SK-N-SH (cell line): ENCODE results near the gene GPR143. TPM values are rescaled to one million over a fixed set of nuclear protein-coding genes. Genes with fewer than 3 reads are reported as not detected.

ENCODE experiments used
- CTCF ChIA-PET: fragments of 300-600, 350-600 bp; formaldehyde crosslinking; extraction: SDS; loops from one replicate; lab custom pipeline; 2021; lab: Yijun Ruan, JAX
- POLR2A ChIA-PET: fragments of 350-600 bp; sonication (Branson Sonifier 250); formaldehyde crosslinking; extraction: SDS; loops from one replicate; lab custom pipeline; 2020; ENCODE audit warnings: antibody characterized with exemption, inconsistent platforms; lab: Yijun Ruan, JAX
- DNase-seq: peaks from one replicate; pipeline ENCODE4 v3.0.0; 2012
- H2AFZ ChIP-seq: fragments of 200-600 bp; sonication (generic); 2 replicates; pipeline ENCODE4 v1.8.1; 2016; ENCODE audit warnings: antibody characterized with exemption, mild to moderate bottlenecking, low read depth
- H3F3A ChIP-seq: fragments of 200-600 bp; sonication (generic); replicated peaks from 2 replicates; pipeline ENCODE3; 2016; ENCODE audit warnings: antibody characterized with exemption, mild to moderate bottlenecking; ENCODE audit not compliant: insufficient read depth
- H3K27ac ChIP-seq, 2 experiments: fragments of 200-500 bp in 1 of 2; fragments of 200-600 bp in 1 of 2; sonication (Bioruptor generic) in 1 of 2; sonication (generic), shearing (Covaris generic) in 1 of 2; 2 replicates each; pipeline versions ENCODE4 v1.5.1 to v1.6.1; 2014 to 2016; ENCODE audit warnings: low read depth in 2 of 2, inconsistent platforms in 1 of 2, low read length in 1 of 2, mild to moderate bottlenecking in 1 of 2, mixed read lengths in 1 of 2
- H3K27me3 ChIP-seq: fragments of 200-600 bp; sonication (generic), shearing (Covaris generic); 2 replicates; pipeline ENCODE4 v1.6.1; 2016; ENCODE audit warnings: mixed run types; ENCODE audit not compliant: insufficient read depth
- H3K36me3 ChIP-seq, 2 experiments: fragments of 200-500 bp in 1 of 2; fragments of 200-600 bp in 1 of 2; sonication (Bioruptor generic) in 1 of 2; sonication (generic) in 1 of 2; replicated peaks in 1 of 2; 2 replicates each; pipeline versions ENCODE3 to v1.5.1; 2014 to 2016; ENCODE audit warnings: low read length in 1 of 2, mild to moderate bottlenecking in 1 of 2; ENCODE audit not compliant: insufficient read depth in 2 of 2, control insufficient read depth in 1 of 2
- H3K4me1 ChIP-seq, 2 experiments: fragments of 200-500 bp in 1 of 2; fragments of 200-600 bp in 1 of 2; sonication (Bioruptor generic) in 1 of 2; sonication (generic), shearing (Covaris generic) in 1 of 2; 2 replicates each; pipeline versions ENCODE4 v1.5.1 to v1.6.1; 2014 to 2016; ENCODE audit warnings: low read depth in 1 of 2, low read length in 1 of 2, mixed run types in 1 of 2; ENCODE audit not compliant: insufficient read depth in 2 of 2, control insufficient read depth in 1 of 2
- H3K4me2 ChIP-seq: fragments of 200-600 bp; sonication (generic), shearing (Covaris generic); 2 replicates; pipeline ENCODE4 v1.6.1; 2017; ENCODE audit warnings: mixed run types
- H3K4me3 ChIP-seq, 2 experiments: fragments of 200-500 bp in 1 of 2; fragments of 200-600 bp in 1 of 2; sonication (Bioruptor generic) in 1 of 2; sonication (generic), shearing (Covaris generic) in 1 of 2; 2 replicates each; pipeline versions ENCODE4 v1.5.1 to v1.8.1; 2014 to 2016; ENCODE audit warnings: low read depth in 2 of 2, inconsistent platforms in 1 of 2, low read length in 1 of 2, mild to moderate bottlenecking in 1 of 2, mixed read lengths in 1 of 2, moderate library complexity in 1 of 2
- H3K79me2 ChIP-seq: fragments of 200-600 bp; sonication (generic); 2 replicates; pipeline ENCODE4 v1.8.1; 2017; ENCODE audit warnings: mild to moderate bottlenecking; ENCODE audit not compliant: insufficient read depth
- H3K9ac ChIP-seq: fragments of 200-600 bp; sonication (generic); 2 replicates; pipeline ENCODE4 v1.6.1; 2017; ENCODE audit warnings: mixed run types
- H3K9me2 ChIP-seq: fragments of 200-600 bp; sonication (generic); 2 replicates; pipeline ENCODE4 v1.6.1; 2017; ENCODE audit warnings: mixed run types
- H3K9me3 ChIP-seq: fragments of 200-600 bp; sonication (generic); 2 replicates; pipeline ENCODE4 v1.6.1; 2017; ENCODE audit warnings: mixed run types, mild to moderate bottlenecking, moderate library complexity
- H4K20me1 ChIP-seq: fragments of 200-600 bp; sonication (generic); 2 replicates; pipeline ENCODE4 v1.6.1; 2017; ENCODE audit warnings: mild to moderate bottlenecking, mixed run types; ENCODE audit not compliant: insufficient read depth
- CHD2 ChIP-seq: fragments of 150-350 bp; IDR thresholded peaks from 2 replicates; pipeline ENCODE4 v1.6.1; 2018; ENCODE audit warnings: low read length; ENCODE audit not compliant: partially characterized antibody
- CTCF ChIP-seq: fragments of 200-600 bp; sonication (generic); IDR thresholded peaks from 2 replicates; pipeline ENCODE4 v1.6.1; 2017; ENCODE audit warnings: antibody characterized with exemption, mild to moderate bottlenecking, moderate library complexity
- EZH2phosphoT487 ChIP-seq: fragments of 200-600 bp; sonication (generic); IDR thresholded peaks from 2 replicates; pipeline ENCODE4 v1.6.1; 2017; ENCODE audit warnings: low read depth, mixed run types, mild to moderate bottlenecking, antibody characterized with exemption, moderate library complexity, borderline replicate concordance
- FOSL2 ChIP-seq: IDR thresholded peaks from 2 replicates; pipeline ENCODE4 v1.4.0; 2012; ENCODE audit warnings: low read depth, mild to moderate bottlenecking, moderate library complexity, borderline replicate concordance
- FOXJ3 ChIP-seq: sonication (generic); formaldehyde crosslinking; IDR thresholded peaks from 2 replicates; pipeline ENCODE4 v1.5.1; 2020; ENCODE audit warnings: mild to moderate bottlenecking, missing genetic modification reagents
- FOXM1 ChIP-seq: IDR thresholded peaks from 2 replicates; pipeline ENCODE4 v1.4.0; 2012; ENCODE audit warnings: low read depth, mild to moderate bottlenecking
- GATA2 ChIP-seq: sonication (generic); formaldehyde crosslinking; IDR thresholded peaks from 2 replicates; pipeline ENCODE4 v1.5.0; 2020; ENCODE audit warnings: mild to moderate bottlenecking, missing genetic modification reagents
- JUND ChIP-seq: IDR thresholded peaks from 2 replicates; pipeline ENCODE4 v1.4.0; 2012
- POLR2AphosphoS5 ChIP-seq: IDR thresholded peaks from 2 replicates; pipeline ENCODE4 v1.6.1; 2012; ENCODE audit warnings: low read depth, low read length
- RAD21 ChIP-seq: IDR thresholded peaks from 2 replicates; pipeline ENCODE4 v1.6.1; 2012; ENCODE audit warnings: mild to moderate bottlenecking, low read length
- RCOR1 ChIP-seq: fragments of 150-350 bp; IDR thresholded peaks from 2 replicates; pipeline ENCODE4 v1.6.1; 2017; ENCODE audit warnings: antibody characterized with exemption, low read length
- RXRA ChIP-seq: IDR thresholded peaks from 2 replicates; pipeline ENCODE4 v1.4.0; 2012; ENCODE audit warnings: low read depth, mild to moderate bottlenecking, borderline replicate concordance
- SIN3A ChIP-seq: IDR thresholded peaks from 2 replicates; pipeline ENCODE4 v1.6.1; 2012; ENCODE audit warnings: low read depth, mild to moderate bottlenecking, low read length, moderate library complexity, borderline replicate concordance
- TAF1 ChIP-seq: IDR thresholded peaks from 2 replicates; pipeline ENCODE4 v1.6.1; 2012; ENCODE audit warnings: low read depth, mild to moderate bottlenecking, low read length, moderate library complexity, borderline replicate concordance
- USF2 ChIP-seq: fragments of 150-350 bp; IDR thresholded peaks from 2 replicates; pipeline ENCODE4 v1.6.1; 2017; ENCODE audit warnings: antibody characterized with exemption, low read length, low read depth, borderline replicate concordance
- YY1 ChIP-seq: IDR thresholded peaks from 2 replicates; pipeline ENCODE4 v1.4.0; 2012; ENCODE audit warnings: low read depth, mild to moderate bottlenecking
- ZBTB33 ChIP-seq: IDR thresholded peaks from 2 replicates; pipeline ENCODE4 v1.4.0; 2012; ENCODE audit warnings: low read depth, borderline replicate concordance
- WGBS: methylation state at CpG from one replicate; pipeline ENCODE4 v1.1.6; 2017; ENCODE audit warnings: low lambda C conversion rate; 5-methylcytosine and 5-hydroxymethylcytosine counted together
- polyA plus RNA-seq, 3 experiments: library from polyadenylated mRNA; depleted of rRNA; stranded (reverse); fragments of >200 nt; gene quantifications; 2 replicates each; pipeline ENCODE4 v1.2.3, GENCODE V29; 2012
- TF ChIP-seq, protein P1 (sequence below): IDR thresholded peaks from 2 replicates; pipeline ENCODE4 v1.6.1; 2012; ENCODE audit warnings: mild to moderate bottlenecking, low read depth, low read length, moderate library complexity

GPR143 gene
- polyA plus RNA-seq, 1 of the 3 experiments (the other 2 are of a cell fraction) = not detected

GRCh38 chrX:9758021-9758638 lies 7.5 kb downstream of the GPR143 start:
- Histone ChIP-seq H3K79me2 (no peaks in the 10 kb centered on the region), H4K20me1 (no peaks in the 10 kb centered on the region), H3K4me2 (no peak overlapping the region), H3K36me3 (no peaks in the 10 kb centered on the region), H3K27ac (no peak overlapping the region), H3K9ac (no peak overlapping the region), H3K27me3 (no peaks in the 10 kb centered on the region; the same call in 1 of the 2 replicates), H3K9me2 (no peaks in the 10 kb centered on the region), H3K4me1 (no peaks in the 10 kb centered on the region), H3K4me3 (no peak overlapping the region), H3F3A (no peaks in the 10 kb centered on the region), H2AFZ (no peak overlapping the region), H3K9me3 (no peaks in the 10 kb centered on the region)
- ChIA-PET POLR2A (no interaction called here), CTCF (no interaction called here)
- TF ChIP-seq JUND (no peak), YY1 (no peak), FOXJ3 (CRISPR knock-in tag) (no peak), FOXM1 (no peak), ZBTB33 (no peak), FOSL2 (no peak), POLR2AphosphoS5 (no peak), GATA2 (CRISPR knock-in tag) (no peak), RCOR1 (no peak), EZH2phosphoT487 (no peak), CTCF (no peak)
- no peak for DNase-seq
- whole genome bisulfite sequencing = 23% methylated on average over 4 of the region's 4 CpGs

- POLR2A ChIA-PET = no interaction called here
- H3K27ac ChIP-seq = no peak overlapping the region
- WGBS = 36% methylated on average over 7 of the region's 7 CpGs
- H3K4me3 ChIP-seq = no peak overlapping the region
- CTCF ChIA-PET = no interaction called here
- H3K4me2 ChIP-seq = no peak overlapping the region
- no peaks in the 10 kb centered on the region for H4K20me1 ChIP-seq
- H3K9me3 ChIP-seq = no peaks in the 10 kb centered on the region
- no peaks in the 10 kb centered on the region for H3K9me2 ChIP-seq
- no peaks in the 10 kb centered on the region for H3F3A ChIP-seq
- no peaks in the 10 kb centered on the region for H3K79me2 ChIP-seq
- no peak overlapping the region for H3K9ac ChIP-seq
- TF ChIP-seq EZH2phosphoT487 = no peak
- TF ChIP-seq RAD21 = no peak
- no peak for TF ChIP-seq SIN3A
- no peak for TF ChIP-seq TAF1
- no peak for TF ChIP-seq RCOR1
- TF ChIP-seq, protein P1, sequence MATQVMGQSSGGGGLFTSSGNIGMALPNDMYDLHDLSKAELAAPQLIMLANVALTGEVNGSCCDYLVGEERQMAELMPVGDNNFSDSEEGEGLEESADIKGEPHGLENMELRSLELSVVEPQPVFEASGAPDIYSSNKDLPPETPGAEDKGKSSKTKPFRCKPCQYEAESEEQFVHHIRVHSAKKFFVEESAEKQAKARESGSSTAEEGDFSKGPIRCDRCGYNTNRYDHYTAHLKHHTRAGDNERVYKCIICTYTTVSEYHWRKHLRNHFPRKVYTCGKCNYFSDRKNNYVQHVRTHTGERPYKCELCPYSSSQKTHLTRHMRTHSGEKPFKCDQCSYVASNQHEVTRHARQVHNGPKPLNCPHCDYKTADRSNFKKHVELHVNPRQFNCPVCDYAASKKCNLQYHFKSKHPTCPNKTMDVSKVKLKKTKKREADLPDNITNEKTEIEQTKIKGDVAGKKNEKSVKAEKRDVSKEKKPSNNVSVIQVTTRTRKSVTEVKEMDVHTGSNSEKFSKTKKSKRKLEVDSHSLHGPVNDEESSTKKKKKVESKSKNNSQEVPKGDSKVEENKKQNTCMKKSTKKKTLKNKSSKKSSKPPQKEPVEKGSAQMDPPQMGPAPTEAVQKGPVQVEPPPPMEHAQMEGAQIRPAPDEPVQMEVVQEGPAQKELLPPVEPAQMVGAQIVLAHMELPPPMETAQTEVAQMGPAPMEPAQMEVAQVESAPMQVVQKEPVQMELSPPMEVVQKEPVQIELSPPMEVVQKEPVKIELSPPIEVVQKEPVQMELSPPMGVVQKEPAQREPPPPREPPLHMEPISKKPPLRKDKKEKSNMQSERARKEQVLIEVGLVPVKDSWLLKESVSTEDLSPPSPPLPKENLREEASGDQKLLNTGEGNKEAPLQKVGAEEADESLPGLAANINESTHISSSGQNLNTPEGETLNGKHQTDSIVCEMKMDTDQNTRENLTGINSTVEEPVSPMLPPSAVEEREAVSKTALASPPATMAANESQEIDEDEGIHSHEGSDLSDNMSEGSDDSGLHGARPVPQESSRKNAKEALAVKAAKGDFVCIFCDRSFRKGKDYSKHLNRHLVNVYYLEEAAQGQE = no peak
- TF ChIP-seq FOSL2 = no peak
- no peak for TF ChIP-seq YY1
- TF ChIP-seq RXRA = no peak
- no peak for TF ChIP-seq JUND
- no peak for TF ChIP-seq CHD2
- TF ChIP-seq USF2 = no peak
- TF ChIP-seq FOXJ3 (CRISPR knock-in tag) = no peak
- no peaks in the 10 kb centered on the region; the same call in 1 of the 2 replicates for H3K27me3 ChIP-seq
- no peaks in the 10 kb centered on the region for H3K36me3 ChIP-seq
- DNase-seq = no peak
- no peaks in the 10 kb centered on the region for H3K4me1 ChIP-seq
- H2AFZ ChIP-seq = no peak overlapping the region
These were observed 8.3 kb downstream of the GPR143 start for GRCh38 chrX:9757366-9757765.
